NT2/D1 (cell line): ENCODE measurements around the gene ADAM22.

Experiments used
- YY1 ChIP-seq: IDR thresholded peaks from 2 replicates; pipeline ENCODE4 v1.6.1; 2011; ENCODE audit not compliant: insufficient read length, insufficient read depth
- ZNF274 ChIP-seq: IDR thresholded peaks from 2 replicates; pipeline ENCODE4 v1.6.1; 2011; ENCODE audit warnings: mild to moderate bottlenecking, low read depth, low read length

DNA sequence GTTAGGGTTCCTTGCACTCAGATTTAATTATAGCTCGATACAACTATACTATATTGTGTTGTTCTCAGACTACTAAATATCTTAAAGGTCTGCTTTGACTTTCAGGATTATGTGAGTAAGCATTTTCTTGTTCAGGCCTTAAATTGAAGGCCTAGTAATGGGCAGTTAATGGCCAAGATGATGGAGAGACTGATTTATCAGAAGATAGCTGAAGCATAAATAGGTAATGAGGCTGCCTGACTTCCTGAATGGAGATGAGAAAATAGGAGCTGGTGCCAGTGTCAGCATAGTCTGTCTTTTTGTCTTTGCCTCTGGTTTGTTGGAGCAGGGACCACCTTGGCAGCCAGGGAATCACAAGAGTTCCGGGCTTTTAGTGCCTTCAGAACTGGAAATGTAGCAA lies 32.2 kb downstream of the ADAM22 start:
- TF ChIP-seq ZNF274 (no peak), YY1 (no peak)
